GM23338 (cell line): Measurements from ENCODE around the gene SRSF8. TPM values are rescaled to one million over a fixed set of nuclear protein-coding genes. Genes with fewer than 3 reads are reported as not detected.

Experiments used
- ATAC-seq: fragments of 200-7000 bp; cut with Tn5 transposase; 3 replicates; pipeline ENCODE4 v1.9.1; 2020
- DNase-seq: peaks from one replicate; pipeline ENCODE4 v3.0.0-alpha.2; 2015; ENCODE audit warnings: low spot score
- H2AFZ ChIP-seq: fragments of 200-600 bp; sonication (generic); 2 replicates; pipeline ENCODE4 v1.8.0; 2016; ENCODE audit warnings: antibody characterized with exemption, mild to moderate bottlenecking, moderate library complexity
- H3F3A ChIP-seq: fragments of 200-600 bp; sonication (generic); replicated peaks from 2 replicates; pipeline ENCODE4 v1.8.0; 2017; ENCODE audit warnings: antibody characterized with exemption, mixed run types, low read depth
- H3K27ac ChIP-seq: fragments of 200-600 bp; sonication (generic); 2 replicates; pipeline ENCODE4 v1.6.1; 2016; ENCODE audit warnings: low read depth
- H3K27me3 ChIP-seq: fragments of 200-600 bp; sonication (generic); 2 replicates; pipeline ENCODE4 v1.8.0; 2016; ENCODE audit warnings: mild to moderate bottlenecking, mixed run types, moderate library complexity; ENCODE audit not compliant: insufficient read depth
- H3K36me3 ChIP-seq: fragments of 200-600 bp; sonication (generic); 2 replicates; pipeline ENCODE4 v1.8.0; 2016; ENCODE audit warnings: mild to moderate bottlenecking; ENCODE audit not compliant: insufficient read depth
- H3K4me1 ChIP-seq: fragments of 200-600 bp; sonication (generic); 2 replicates; pipeline ENCODE4 v1.8.0; 2016; ENCODE audit warnings: mild to moderate bottlenecking, moderate library complexity; ENCODE audit not compliant: insufficient read depth
- H3K4me2 ChIP-seq: fragments of 200-600 bp; sonication (generic); 2 replicates; pipeline ENCODE4 v1.7.1; 2017; ENCODE audit warnings: mixed run types
- H3K4me3 ChIP-seq: fragments of 200-600 bp; sonication (generic); 2 replicates; pipeline ENCODE4 v1.6.1; 2016; ENCODE audit warnings: mixed run types
- H3K79me2 ChIP-seq: fragments of 200-600 bp; sonication (generic); replicated peaks from 2 replicates; pipeline ENCODE4 v1.8.0; 2017; ENCODE audit warnings: mild to moderate bottlenecking; ENCODE audit not compliant: insufficient read depth
- H3K9me2 ChIP-seq: fragments of 200-600 bp; sonication (generic); 2 replicates; pipeline ENCODE4 v1.8.0; 2017; ENCODE audit not compliant: insufficient read depth
- H4K20me1 ChIP-seq: fragments of 200-600 bp; sonication (generic); replicated peaks from 2 replicates; pipeline ENCODE4 v1.8.0; 2017; ENCODE audit warnings: mild to moderate bottlenecking; ENCODE audit not compliant: insufficient read depth
- H3K27ac Mint-ChIP-seq: 2 replicates; pipeline ENCODE4 v1.8.0; 2020; ENCODE audit warnings: inconsistent platforms, mild to moderate bottlenecking, moderate library complexity, mixed read lengths
- H3K27me3 Mint-ChIP-seq: 3 replicates; pipeline ENCODE4 v1.8.0; 2022; ENCODE audit warnings: low read depth, mild to moderate bottlenecking, moderate library complexity, mixed read lengths, inconsistent platforms; ENCODE audit not compliant: insufficient read depth, poor library complexity
- H3K36me3 Mint-ChIP-seq: 3 replicates; pipeline ENCODE4 v1.8.0; 2021; ENCODE audit warnings: low read depth, mild to moderate bottlenecking, inconsistent platforms, moderate library complexity, mixed read lengths
- H3K4me1 Mint-ChIP-seq: 3 replicates; pipeline ENCODE4 v1.8.0; 2020; ENCODE audit warnings: mild to moderate bottlenecking, inconsistent platforms, mixed read lengths
- H3K4me3 Mint-ChIP-seq: 3 replicates; pipeline ENCODE4 v1.8.0; 2021; ENCODE audit warnings: moderate library complexity, mild to moderate bottlenecking, inconsistent platforms, mixed read lengths
- H3K9me3 Mint-ChIP-seq: 3 replicates; pipeline ENCODE4 v1.8.0; 2020; ENCODE audit warnings: moderate library complexity, mild to moderate bottlenecking, inconsistent platforms, mixed read lengths
- CREB1 ChIP-seq: fragments of 250-450 bp; sonication (Bioruptor Pico); IDR thresholded peaks from 2 replicates; pipeline ENCODE4 v1.5.0; 2020; ENCODE audit warnings: low read depth, mild to moderate bottlenecking, moderate library complexity
- CTCF ChIP-seq, 2 experiments: fragments of 200-600 bp in 1 of 2; sonication (generic) in 1 of 2; conservative IDR thresholded peaks; 2 replicates each; pipeline versions ENCODE4 v1.5.1 to v1.6.1; 2016 to 2017; ENCODE audit warnings: antibody characterized with exemption in 2 of 2, low read depth in 2 of 2, mild to moderate bottlenecking in 2 of 2, moderate library complexity in 1 of 2
- ETS1 ChIP-seq: IDR thresholded peaks from 2 replicates; pipeline ENCODE4 v1.6.1; 2016; ENCODE audit warnings: antibody characterized with exemption
- EZH2 ChIP-seq: fragments of 200-600 bp; sonication (generic); IDR thresholded peaks from one replicate; pipeline ENCODE4 v1.8.0; 2017; ENCODE audit warnings: antibody characterized with exemption, mild to moderate bottlenecking, low read depth; ENCODE audit not compliant: unreplicated experiment
- EZH2phosphoT487 ChIP-seq: fragments of 200-600 bp; sonication (generic); IDR thresholded peaks from one replicate; pipeline ENCODE4 v1.8.1; 2018; ENCODE audit warnings: antibody characterized with exemption; ENCODE audit not compliant: unreplicated experiment
- JUNB ChIP-seq: IDR thresholded peaks from one replicate; pipeline ENCODE4 v1.6.1; 2016; ENCODE audit warnings: antibody characterized with exemption; ENCODE audit not compliant: unreplicated experiment
- NANOG ChIP-seq: IDR thresholded peaks from 2 replicates; pipeline ENCODE4 v1.6.1; 2016; ENCODE audit warnings: antibody characterized with exemption, borderline replicate concordance
- POLR2AphosphoS5 ChIP-seq: IDR thresholded peaks from 2 replicates; pipeline ENCODE4 v1.6.1; 2016; ENCODE audit warnings: antibody characterized with exemption, low read depth
- REST ChIP-seq: IDR thresholded peaks from one replicate; pipeline ENCODE4 v1.6.1; 2018; ENCODE audit warnings: antibody characterized with exemption; ENCODE audit not compliant: unreplicated experiment
- STAT1 ChIP-seq: IDR thresholded peaks from one replicate; pipeline ENCODE4 v1.6.1; 2016; ENCODE audit warnings: antibody characterized with exemption; ENCODE audit not compliant: unreplicated experiment
- ZNF114 ChIP-seq: fragments of 250-450 bp; sonication (Bioruptor Pico); IDR thresholded peaks from 2 replicates; pipeline ENCODE4 v1.5.0; 2020; ENCODE audit warnings: mild to moderate bottlenecking, moderate library complexity
- ZNF331 ChIP-seq: fragments of 250-450 bp; sonication (Bioruptor Pico); IDR thresholded peaks from 2 replicates; pipeline ENCODE4 v1.5.0; 2020; ENCODE audit warnings: low read depth, mild to moderate bottlenecking, moderate library complexity
- ZNF462 ChIP-seq: fragments of 250-450 bp; sonication (Bioruptor Pico); IDR thresholded peaks from 2 replicates; pipeline ENCODE4 v1.5.0; 2020; ENCODE audit warnings: mild to moderate bottlenecking, moderate library complexity
- polyA plus RNA-seq: library from polyadenylated mRNA; unstranded; fragments of >200 nt; fragmentation: Nextera tagmentation; extraction: Ambion mirVana; gene quantifications from 2 replicates; pipeline ENCODE4 v1.2.1, GENCODE V29; 2016
- total RNA-seq: library from RNA; depleted of rRNA; stranded (reverse); fragments of >200 nt; shearing (Covaris generic); gene quantifications from 2 replicates; pipeline ENCODE4 v1.2.3, GENCODE V29; 2014

The SRSF8 gene
- total and polyA plus RNA-seq, 2 experiments from 2014 or later: 12.6 to 19.9 TPM

- DNase-seq (peak; percentile 53), ATAC-seq (peak; percentile 21)
- peaks cover 11% of the 10 kb centered on the region for H3K4me1 Mint-ChIP-seq
- peaks cover 6% of the 10 kb centered on the region for H3F3A ChIP-seq
- no peaks in the 10 kb centered on the region for H4K20me1 ChIP-seq
- no peak overlapping the region for H2AFZ ChIP-seq
- peaks cover 9% of the 10 kb centered on the region; the same call in 1 of the 3 replicates for H3K36me3 Mint-ChIP-seq
- H3K36me3 ChIP-seq: no peaks in the 10 kb centered on the region
- H3K4me3 Mint-ChIP-seq: peak overlapping the region; percentile 94
- 0 out of 2 replicates have a peak, but pooled peaks cover 3% of the 10 kb centered on the region for H3K9me2 ChIP-seq
- no peak overlapping the region for H3K27ac ChIP-seq
- no peak overlapping the region for H3K27ac Mint-ChIP-seq
- peak overlapping the region; percentile 87 for H3K4me2 ChIP-seq
- peak overlapping the region; percentile 86 for H3K4me3 ChIP-seq
- peaks cover 8% of the 10 kb centered on the region; the same call in 1 of the 2 replicates for H3K79me2 ChIP-seq
- no peaks in the 10 kb centered on the region; the same call in 2 of the 3 replicates for H3K9me3 Mint-ChIP-seq
- peaks cover 13% of the 10 kb centered on the region for H3K27me3 Mint-ChIP-seq
- no peaks in the 10 kb centered on the region for H3K27me3 ChIP-seq
- peaks cover 10% of the 10 kb centered on the region for H3K4me1 ChIP-seq
- TF ChIP-seq POLR2AphosphoS5 (no peak), STAT1 (no peak), ZNF462 (CRISPR knock-in tag) (no peak), NANOG (no peak), ZNF114 (CRISPR knock-in tag) (no peak), EZH2phosphoT487 (no peak), REST (no peak), JUNB (no peak), ZNF331 (CRISPR knock-in tag) (no peak), ETS1 (no peak), EZH2 (no peak), CTCF (conservative IDR thresholded peaks at IDR 0.05; ENCODE audit: low read depth in 2 of 2) (no peak), CREB1 (CRISPR knock-in tag) (no peak)
Measured at GRCh38 chr11:95068549-95068948, 1.8 kb downstream of the SRSF8 start.
